K562 (cell line): Measurements from ENCODE around the gene CD47. TPM values are rescaled to one million over a fixed set of nuclear protein-coding genes. Genes with fewer than 3 reads are reported as not detected.

Experiments
- CEBPG ChIP-seq, 3 experiments: fragments of 200-800 bp in 1 of 3; sonication (Bioruptor generic) in 1 of 3; sonication (generic) in 1 of 3; formaldehyde crosslinking in 1 of 3; IDR thresholded peaks in 2 of 3; conservative IDR thresholded peaks in 1 of 3; 2 replicates each; pipeline versions ENCODE4 v1.6.1 to v1.8.0; 2016 to 2022; ENCODE audit warnings: missing compliant biosample characterization in 2 of 3, missing genetic modification characterization in 2 of 3, mild to moderate bottlenecking in 1 of 3, missing genetic modification reagents in 1 of 3
- CREB1 ChIP-seq, 2 experiments: sonication (generic) in 1 of 2; formaldehyde crosslinking in 1 of 2; IDR thresholded peaks; 2 replicates each; pipeline versions ENCODE4 v1.6.1 to v1.8.0; 2012 to 2022; ENCODE audit warnings: inconsistent platforms in 1 of 2, mild to moderate bottlenecking in 1 of 2, missing genetic modification reagents in 1 of 2, moderate library complexity in 1 of 2
- CREM ChIP-seq: IDR thresholded peaks from 2 replicates; pipeline ENCODE4 v1.6.1; 2014; ENCODE audit warnings: antibody characterized with exemption, low read depth
- HEY1 ChIP-seq: fragments of 250-450 bp; sonication (Bioruptor Pico); IDR thresholded peaks from 2 replicates; pipeline ENCODE4 v1.5.0; 2020; ENCODE audit warnings: mild to moderate bottlenecking, moderate library complexity, borderline replicate concordance
- MAZ ChIP-seq, 2 experiments: fragments of 450-650 bp in 1 of 2; sonication (generic) in 1 of 2; formaldehyde crosslinking; IDR thresholded peaks in 1 of 2; conservative IDR thresholded peaks in 1 of 2; 2 replicates each; pipeline versions ENCODE4 v1.4.0 to v1.5.0; 2020; ENCODE audit warnings: mild to moderate bottlenecking in 1 of 2, missing genetic modification reagents in 1 of 2
- MYC ChIP-seq, 2 experiments: fragments of 250-450 bp in 1 of 2; sonication (Bioruptor Pico) in 1 of 2; IDR thresholded peaks; 2 replicates each; pipeline versions ENCODE4 v1.5.1 to v1.6.1; 2012 to 2021; ENCODE audit warnings: low read depth in 2 of 2, borderline replicate concordance in 1 of 2, improper control_type of control experiment in 1 of 2, low read length in 1 of 2, mild to moderate bottlenecking in 1 of 2, moderate library complexity in 1 of 2
- NONO ChIP-seq, 2 experiments: fragments of 200-400 bp in 1 of 2; fragments of 450-650 bp in 1 of 2; formaldehyde crosslinking in 1 of 2; IDR thresholded peaks; 2 replicates each; pipeline ENCODE4 v1.6.1; 2017; ENCODE audit warnings: low read depth in 2 of 2, mild to moderate bottlenecking in 2 of 2, moderate library complexity in 2 of 2, low read length in 1 of 2
- POLR2AphosphoS5 ChIP-seq: IDR thresholded peaks from 2 replicates; pipeline ENCODE4 v1.6.1; 2011; ENCODE audit warnings: mild to moderate bottlenecking, low read depth, low read length, moderate library complexity; ENCODE audit not compliant: control insufficient read depth, insufficient read depth
- PTTG1 ChIP-seq: fragments of 450-650 bp; IDR thresholded peaks from 2 replicates; pipeline ENCODE4 v1.6.1; 2016; ENCODE audit warnings: low read depth, mild to moderate bottlenecking, missing genetic modification characterization, missing compliant biosample characterization
- SLC30A9 ChIP-seq: fragments of 250-450 bp; sonication (Bioruptor Pico); IDR thresholded peaks from 2 replicates; pipeline ENCODE4 v1.8.0; 2022; ENCODE audit warnings: mild to moderate bottlenecking, moderate library complexity
- TOE1 ChIP-seq, 2 experiments: fragments of 450-650 bp in 1 of 2; sonication (generic) in 1 of 2; formaldehyde crosslinking in 1 of 2; IDR thresholded peaks; 2 replicates each; pipeline versions ENCODE4 v1.7.1 to v1.8.0; 2016 to 2022; ENCODE audit warnings: borderline replicate concordance in 2 of 2, mild to moderate bottlenecking in 2 of 2, antibody characterized with exemption in 1 of 2, inconsistent platforms in 1 of 2, low read depth in 1 of 2, missing genetic modification reagents in 1 of 2, moderate library complexity in 1 of 2
- ZNF57 ChIP-seq: fragments of 450-650 bp; formaldehyde crosslinking; IDR thresholded peaks from 2 replicates; pipeline ENCODE4 v1.4.0; 2020; ENCODE audit warnings: mild to moderate bottlenecking, moderate library complexity
- polyA plus RNA-seq, 8 experiments: library from polyadenylated mRNA; depleted of rRNA in 4 of 8; stranded (reverse) in 5 of 8; unstranded in 3 of 8; fragments of >200 nt; fragmentation: Nextera tagmentation in 2 of 8; fragmentation: Illumina TruSeq in 1 of 8; extraction: Ambion mirVana in 2 of 8; extraction: Trizol in 1 of 8; gene quantifications; 2 replicates each; pipeline versions ENCODE4 v1.2.1 to v1.2.3, GENCODE V29; 2011 to 2014; ENCODE audit warnings: inconsistent platforms in 1 of 8, missing spikeins in 1 of 8
- total RNA-seq, 7 experiments: library from RNA; depleted of rRNA in 6 of 7; stranded (reverse); fragments of >200 nt in 6 of 7; fragmentation: Illumina TruSeq in 2 of 7; extraction: Trizol in 2 of 7; gene quantifications; 2 replicates each; pipeline versions ENCODE4 v1.2.1 to v1.2.3, GENCODE V29; 2011 to 2021; ENCODE audit warnings: low replicate concordance in 1 of 7
- TF ChIP-seq, protein P1 (sequence below): sonication (generic); formaldehyde crosslinking; IDR thresholded peaks from 2 replicates; pipeline ENCODE4 v1.9.0; 2022; ENCODE audit warnings: mild to moderate bottlenecking, missing genetic modification reagents
- TF ChIP-seq, protein P2 (sequence below): sonication (generic); formaldehyde crosslinking; IDR thresholded peaks from 2 replicates; pipeline ENCODE4 v1.8.0; 2023; ENCODE audit warnings: missing genetic modification reagents, mild to moderate bottlenecking, borderline replicate concordance

Gene CD47
- total and polyA plus RNA-seq, 9 of the 15 experiments (the other 6 are each of a cell fraction or from before 2014, with no cell fraction given), result 10.2 to 62.6 (median 36.3) TPM

DNA sequence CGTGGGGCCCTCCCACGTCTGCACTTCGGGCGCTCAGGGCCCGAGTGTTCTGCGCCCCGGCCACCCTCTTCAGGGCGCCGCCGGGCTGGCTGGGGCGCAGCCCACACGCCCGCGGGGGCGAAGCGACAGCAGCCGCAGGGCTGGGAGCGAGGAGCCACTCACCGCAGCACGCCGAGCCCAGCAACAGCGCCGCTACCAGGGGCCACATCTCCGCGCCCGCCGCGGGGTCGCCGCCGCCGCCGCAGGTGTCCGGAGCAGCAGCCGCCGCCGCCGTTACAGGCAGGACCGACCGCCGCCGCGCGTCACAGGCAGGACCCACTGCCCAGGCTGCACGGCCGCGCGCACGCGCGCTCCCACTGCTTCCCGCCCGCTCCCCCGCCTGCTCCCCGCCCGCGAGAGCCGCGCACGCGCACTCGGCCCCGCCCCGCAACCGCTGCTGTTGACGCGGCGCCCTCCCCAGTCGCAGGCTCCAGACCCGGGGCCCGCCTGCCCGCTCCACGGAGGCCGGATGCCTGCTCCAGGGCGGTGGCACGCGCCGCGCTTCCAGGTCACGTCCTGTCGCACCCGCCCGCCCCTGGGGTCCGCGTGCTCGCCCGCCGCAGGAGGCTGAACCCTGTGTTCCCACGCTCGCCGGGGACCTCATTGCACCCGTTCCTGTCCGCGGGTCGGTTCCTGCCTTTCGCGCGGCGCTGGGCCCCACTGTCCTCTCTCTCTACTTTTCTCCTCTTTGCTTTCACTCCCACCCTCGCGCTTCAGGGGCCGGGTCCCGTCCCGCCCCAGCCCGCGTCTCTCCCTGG lies at the start of gene CD47 (continued):
- TF ChIP-seq TOE1 (IDR thresholded peaks at IDR 0.05; ENCODE audit: borderline replicate concordance), result no peak
- no peak for TF ChIP-seq TOE1 (CRISPR knock-in tag; IDR thresholded peaks at IDR 0.05; ENCODE audit: borderline replicate concordance, low read depth)
- TF ChIP-seq, protein P1, sequence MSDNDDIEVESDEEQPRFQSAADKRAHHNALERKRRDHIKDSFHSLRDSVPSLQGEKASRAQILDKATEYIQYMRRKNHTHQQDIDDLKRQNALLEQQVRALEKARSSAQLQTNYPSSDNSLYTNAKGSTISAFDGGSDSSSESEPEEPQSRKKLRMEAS, result peak; percentile 85
- TF ChIP-seq, protein P2, sequence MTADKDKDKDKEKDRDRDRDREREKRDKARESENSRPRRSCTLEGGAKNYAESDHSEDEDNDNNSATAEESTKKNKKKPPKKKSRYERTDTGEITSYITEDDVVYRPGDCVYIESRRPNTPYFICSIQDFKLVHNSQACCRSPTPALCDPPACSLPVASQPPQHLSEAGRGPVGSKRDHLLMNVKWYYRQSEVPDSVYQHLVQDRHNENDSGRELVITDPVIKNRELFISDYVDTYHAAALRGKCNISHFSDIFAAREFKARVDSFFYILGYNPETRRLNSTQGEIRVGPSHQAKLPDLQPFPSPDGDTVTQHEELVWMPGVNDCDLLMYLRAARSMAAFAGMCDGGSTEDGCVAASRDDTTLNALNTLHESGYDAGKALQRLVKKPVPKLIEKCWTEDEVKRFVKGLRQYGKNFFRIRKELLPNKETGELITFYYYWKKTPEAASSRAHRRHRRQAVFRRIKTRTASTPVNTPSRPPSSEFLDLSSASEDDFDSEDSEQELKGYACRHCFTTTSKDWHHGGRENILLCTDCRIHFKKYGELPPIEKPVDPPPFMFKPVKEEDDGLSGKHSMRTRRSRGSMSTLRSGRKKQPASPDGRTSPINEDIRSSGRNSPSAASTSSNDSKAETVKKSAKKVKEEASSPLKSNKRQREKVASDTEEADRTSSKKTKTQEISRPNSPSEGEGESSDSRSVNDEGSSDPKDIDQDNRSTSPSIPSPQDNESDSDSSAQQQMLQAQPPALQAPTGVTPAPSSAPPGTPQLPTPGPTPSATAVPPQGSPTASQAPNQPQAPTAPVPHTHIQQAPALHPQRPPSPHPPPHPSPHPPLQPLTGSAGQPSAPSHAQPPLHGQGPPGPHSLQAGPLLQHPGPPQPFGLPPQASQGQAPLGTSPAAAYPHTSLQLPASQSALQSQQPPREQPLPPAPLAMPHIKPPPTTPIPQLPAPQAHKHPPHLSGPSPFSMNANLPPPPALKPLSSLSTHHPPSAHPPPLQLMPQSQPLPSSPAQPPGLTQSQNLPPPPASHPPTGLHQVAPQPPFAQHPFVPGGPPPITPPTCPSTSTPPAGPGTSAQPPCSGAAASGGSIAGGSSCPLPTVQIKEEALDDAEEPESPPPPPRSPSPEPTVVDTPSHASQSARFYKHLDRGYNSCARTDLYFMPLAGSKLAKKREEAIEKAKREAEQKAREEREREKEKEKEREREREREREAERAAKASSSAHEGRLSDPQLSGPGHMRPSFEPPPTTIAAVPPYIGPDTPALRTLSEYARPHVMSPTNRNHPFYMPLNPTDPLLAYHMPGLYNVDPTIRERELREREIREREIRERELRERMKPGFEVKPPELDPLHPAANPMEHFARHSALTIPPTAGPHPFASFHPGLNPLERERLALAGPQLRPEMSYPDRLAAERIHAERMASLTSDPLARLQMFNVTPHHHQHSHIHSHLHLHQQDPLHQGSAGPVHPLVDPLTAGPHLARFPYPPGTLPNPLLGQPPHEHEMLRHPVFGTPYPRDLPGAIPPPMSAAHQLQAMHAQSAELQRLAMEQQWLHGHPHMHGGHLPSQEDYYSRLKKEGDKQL, result no peak
- TF ChIP-seq NONO (IDR thresholded peaks at IDR 0.05; ENCODE audit: low read depth in 2 of 2, low read length in 1 of 2), result peak; percentile 45 to 54; a peak in 1 of 4 replicates
- TF ChIP-seq POLR2AphosphoS5, result peak; percentile 21; the same call in 1 of the 2 replicates
- TF ChIP-seq SLC30A9 (CRISPR knock-in tag), result no peak
- TF ChIP-seq PTTG1 (tag), result no peak
- TF ChIP-seq MAZ (CRISPR knock-in tag; conservative IDR thresholded peaks at IDR 0.05 in 1 of 2, IDR thresholded peaks at IDR 0.05 in 1 of 2), result peak in 1 of 2 experiments; percentile 79; a peak in 2 of 4 replicates
- TF ChIP-seq MYC (IDR thresholded peaks at IDR 0.05; ENCODE audit: low read depth, low read length), result peak; percentile 4; the same call in 1 of the 2 replicates
- no peak for TF ChIP-seq MYC (CRISPR knock-in tag; IDR thresholded peaks at IDR 0.05; ENCODE audit: borderline replicate concordance, low read depth)
- no peak for TF ChIP-seq CEBPG (CRISPR knock-in tag; IDR thresholded peaks at IDR 0.05)
- TF ChIP-seq CEBPG (tag; conservative IDR thresholded peaks at IDR 0.05 in 1 of 2, IDR thresholded peaks at IDR 0.05 in 1 of 2), result no peak
- TF ChIP-seq HEY1 (CRISPR knock-in tag), result no peak
- no peak for TF ChIP-seq CREB1 (IDR thresholded peaks at IDR 0.05)
- TF ChIP-seq CREB1 (CRISPR knock-in tag; IDR thresholded peaks at IDR 0.05), result peak; percentile 17; the same call in 1 of the 2 replicates
- 0 out of 2 replicates have a peak, but pooled peaks have one; percentile 12 for TF ChIP-seq ZNF57 (CRISPR knock-in tag)
- peak; percentile 50; the same call in 1 of the 2 replicates for TF ChIP-seq CREM
